Neural cell (in vitro differentiated cells): ENCODE data around the gene CD200R1L. TPM values are rescaled to one million over a fixed set of nuclear protein-coding genes. Genes with fewer than 3 reads are reported as not detected.

Experiments
- H2AFZ ChIP-seq: fragments of 200-600, 300-800 bp; sonication (generic), shearing (Covaris generic); 2 replicates; pipeline ENCODE4 v1.6.0; 2014; ENCODE audit warnings: low read depth, mild to moderate bottlenecking, antibody characterized with exemption, low read length, moderate library complexity
- H3F3A ChIP-seq: fragments of 200-600 bp; shearing (Covaris generic); 2 replicates; pipeline ENCODE4 v1.6.1; 2016; ENCODE audit warnings: mild to moderate bottlenecking, moderate library complexity, mixed read lengths, antibody characterized with exemption, low read length; ENCODE audit not compliant: insufficient read depth, poor library complexity, severe bottlenecking
- H3K27ac ChIP-seq: fragments of 200-600, 300-800 bp; sonication (generic), shearing (Covaris generic); 2 replicates; pipeline ENCODE4 v1.5.1; 2014; ENCODE audit warnings: mild to moderate bottlenecking, low read length, moderate library complexity
- H3K27me3 ChIP-seq: fragments of 300-800, 200-600 bp; sonication (generic), shearing (Covaris generic); 2 replicates; pipeline ENCODE4 v1.6.0; 2014; ENCODE audit warnings: mild to moderate bottlenecking, low read depth, low read length, moderate library complexity; ENCODE audit not compliant: insufficient read depth
- H3K36me3 ChIP-seq: fragments of 300-800, 200-600 bp; sonication (generic), shearing (Covaris generic); 2 replicates; pipeline ENCODE4 v1.5.1; 2014; ENCODE audit warnings: mild to moderate bottlenecking, antibody characterized with exemption, low read length, moderate library complexity; ENCODE audit not compliant: insufficient read depth
- H3K4me2 ChIP-seq: fragments of 300-800, 200-600 bp; sonication (generic), shearing (Covaris generic); 2 replicates; pipeline ENCODE4 v1.6.0; 2014; ENCODE audit warnings: mild to moderate bottlenecking, low read length
- H3K4me3 ChIP-seq: fragments of 300-800, 200-600 bp; sonication (generic), shearing (Covaris generic); 2 replicates; pipeline ENCODE4 v1.5.1; 2014; ENCODE audit warnings: mild to moderate bottlenecking, low read length, moderate library complexity
- H3K79me2 ChIP-seq: fragments of 200-600 bp; shearing (Covaris generic); replicated peaks from 2 replicates; pipeline ENCODE4 v1.6.0; 2014; ENCODE audit warnings: mild to moderate bottlenecking, low read length, moderate library complexity; ENCODE audit not compliant: insufficient read depth
- H3K9ac ChIP-seq: fragments of 300-800, 200-600 bp; sonication (generic), shearing (Covaris generic); 2 replicates; pipeline ENCODE4 v1.6.1; 2016; ENCODE audit warnings: mild to moderate bottlenecking, low read length, mixed read lengths
- H3K9me2 ChIP-seq: fragments of 200-600 bp; shearing (Covaris generic); 2 replicates; pipeline ENCODE4 v1.6.1; 2016; ENCODE audit warnings: mild to moderate bottlenecking, low read length, mixed read lengths; ENCODE audit not compliant: insufficient read depth
- H3K9me3 ChIP-seq: fragments of 200-600, 300-800 bp; sonication (generic), shearing (Covaris generic); 2 replicates; pipeline ENCODE4 v1.6.1; 2016; ENCODE audit warnings: mild to moderate bottlenecking, mixed run types, low read length, moderate library complexity, mixed read lengths
- H4K20me1 ChIP-seq: fragments of 200-600 bp; shearing (Covaris generic); 2 replicates; pipeline ENCODE4 v1.6.1; 2016; ENCODE audit warnings: mild to moderate bottlenecking, mixed run types; ENCODE audit not compliant: insufficient read depth
- EP300 ChIP-seq: fragments of 450-650 bp; conservative IDR thresholded peaks from 2 replicates; pipeline ENCODE4 v1.6.1; 2014; ENCODE audit warnings: antibody characterized with exemption, mild to moderate bottlenecking, moderate library complexity; ENCODE audit not compliant: poor library complexity, severe bottlenecking
- EZH2 ChIP-seq: fragments of 200-600, 300-800 bp; shearing (Covaris generic), sonication (generic); IDR thresholded peaks from 2 replicates; pipeline ENCODE4 v1.6.1; 2014; ENCODE audit warnings: antibody characterized with exemption, low read length, borderline replicate concordance, mild to moderate bottlenecking; ENCODE audit not compliant: insufficient read depth, poor library complexity, severe bottlenecking
- MXI1 ChIP-seq: fragments of 450-650 bp; conservative IDR thresholded peaks from 2 replicates; pipeline ENCODE4 v1.6.1; 2014; ENCODE audit warnings: antibody characterized with exemption, mild to moderate bottlenecking; ENCODE audit not compliant: poor library complexity, severe bottlenecking
- POLR2AphosphoS5 ChIP-seq: IDR thresholded peaks from 2 replicates; pipeline ENCODE4 v1.6.1; 2012
- RAD21 ChIP-seq: fragments of 450-650 bp; conservative IDR thresholded peaks from 2 replicates; pipeline ENCODE4 v1.6.1; 2014; ENCODE audit warnings: antibody characterized with exemption, mild to moderate bottlenecking, moderate library complexity
- SMC3 ChIP-seq: fragments of 450-650 bp; conservative IDR thresholded peaks from 2 replicates; pipeline ENCODE4 v1.6.1; 2014; ENCODE audit warnings: antibody characterized with exemption, mild to moderate bottlenecking, moderate library complexity; ENCODE audit not compliant: poor library complexity
- TAF1 ChIP-seq: IDR thresholded peaks from 2 replicates; pipeline ENCODE4 v1.6.1; 2012; ENCODE audit warnings: low read depth
- polyA plus RNA-seq: library from polyadenylated mRNA; depleted of rRNA; stranded (reverse); fragments of >200 nt; gene quantifications from 2 replicates; pipeline ENCODE4 v1.2.3, GENCODE V29; 2014
- TF ChIP-seq, protein P1 (sequence below): fragments of 450-650 bp; IDR thresholded peaks from 2 replicates; pipeline ENCODE4 v1.5.1; 2014; ENCODE audit warnings: antibody characterized with exemption, mild to moderate bottlenecking, moderate library complexity; ENCODE audit not compliant: poor library complexity, severe bottlenecking
- TF ChIP-seq, protein P2 (sequence below): IDR thresholded peaks from 2 replicates; pipeline ENCODE4 v1.6.1; 2012; ENCODE audit warnings: borderline replicate concordance

The CD200R1L gene
- polyA plus RNA-seq, 1 donor from 2014 or later: not detected

DNA sequence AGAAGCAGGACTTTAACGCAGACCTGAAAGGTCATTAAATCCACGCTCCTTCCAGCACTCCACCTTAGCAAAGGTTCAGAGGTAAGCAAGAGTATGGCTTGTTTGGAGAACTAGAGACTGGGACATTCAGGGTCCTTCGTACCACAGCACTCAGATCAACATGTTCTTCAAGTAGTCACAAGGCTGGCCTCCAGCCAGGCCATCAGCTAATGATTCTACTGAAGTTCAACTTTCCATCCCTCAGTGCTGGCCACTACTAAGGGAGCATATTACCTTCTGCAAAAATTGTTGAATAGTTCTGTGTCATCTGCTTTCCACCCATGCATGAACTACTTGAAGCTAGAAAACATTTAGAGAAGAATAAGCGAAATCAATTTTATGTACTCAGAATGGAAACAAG, 17.6 kb downstream of the CD200R1L start:
- H3K27ac ChIP-seq: no peak overlapping the region
- H3K9ac ChIP-seq: no peak overlapping the region
- H3K36me3 ChIP-seq: no peaks in the 10 kb centered on the region
- no peaks in the 10 kb centered on the region for H3F3A ChIP-seq
- no peak overlapping the region for H3K4me2 ChIP-seq
- no peak overlapping the region for H3K4me3 ChIP-seq
- no peak overlapping the region for H2AFZ ChIP-seq
- H3K9me2 ChIP-seq: no peaks in the 10 kb centered on the region
- no peaks in the 10 kb centered on the region for H3K27me3 ChIP-seq
- H3K9me3 ChIP-seq: no peaks in the 10 kb centered on the region
- no peaks in the 10 kb centered on the region for H4K20me1 ChIP-seq
- H3K79me2 ChIP-seq: no peaks in the 10 kb centered on the region
- TF ChIP-seq MXI1 (no peak), EZH2 (no peak), EP300 (no peak), TAF1 (no peak), RAD21 (no peak), SMC3 (no peak), POLR2AphosphoS5 (no peak)
- TF ChIP-seq, protein P1, sequence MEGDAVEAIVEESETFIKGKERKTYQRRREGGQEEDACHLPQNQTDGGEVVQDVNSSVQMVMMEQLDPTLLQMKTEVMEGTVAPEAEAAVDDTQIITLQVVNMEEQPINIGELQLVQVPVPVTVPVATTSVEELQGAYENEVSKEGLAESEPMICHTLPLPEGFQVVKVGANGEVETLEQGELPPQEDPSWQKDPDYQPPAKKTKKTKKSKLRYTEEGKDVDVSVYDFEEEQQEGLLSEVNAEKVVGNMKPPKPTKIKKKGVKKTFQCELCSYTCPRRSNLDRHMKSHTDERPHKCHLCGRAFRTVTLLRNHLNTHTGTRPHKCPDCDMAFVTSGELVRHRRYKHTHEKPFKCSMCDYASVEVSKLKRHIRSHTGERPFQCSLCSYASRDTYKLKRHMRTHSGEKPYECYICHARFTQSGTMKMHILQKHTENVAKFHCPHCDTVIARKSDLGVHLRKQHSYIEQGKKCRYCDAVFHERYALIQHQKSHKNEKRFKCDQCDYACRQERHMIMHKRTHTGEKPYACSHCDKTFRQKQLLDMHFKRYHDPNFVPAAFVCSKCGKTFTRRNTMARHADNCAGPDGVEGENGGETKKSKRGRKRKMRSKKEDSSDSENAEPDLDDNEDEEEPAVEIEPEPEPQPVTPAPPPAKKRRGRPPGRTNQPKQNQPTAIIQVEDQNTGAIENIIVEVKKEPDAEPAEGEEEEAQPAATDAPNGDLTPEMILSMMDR: no peak
- TF ChIP-seq, protein P2, sequence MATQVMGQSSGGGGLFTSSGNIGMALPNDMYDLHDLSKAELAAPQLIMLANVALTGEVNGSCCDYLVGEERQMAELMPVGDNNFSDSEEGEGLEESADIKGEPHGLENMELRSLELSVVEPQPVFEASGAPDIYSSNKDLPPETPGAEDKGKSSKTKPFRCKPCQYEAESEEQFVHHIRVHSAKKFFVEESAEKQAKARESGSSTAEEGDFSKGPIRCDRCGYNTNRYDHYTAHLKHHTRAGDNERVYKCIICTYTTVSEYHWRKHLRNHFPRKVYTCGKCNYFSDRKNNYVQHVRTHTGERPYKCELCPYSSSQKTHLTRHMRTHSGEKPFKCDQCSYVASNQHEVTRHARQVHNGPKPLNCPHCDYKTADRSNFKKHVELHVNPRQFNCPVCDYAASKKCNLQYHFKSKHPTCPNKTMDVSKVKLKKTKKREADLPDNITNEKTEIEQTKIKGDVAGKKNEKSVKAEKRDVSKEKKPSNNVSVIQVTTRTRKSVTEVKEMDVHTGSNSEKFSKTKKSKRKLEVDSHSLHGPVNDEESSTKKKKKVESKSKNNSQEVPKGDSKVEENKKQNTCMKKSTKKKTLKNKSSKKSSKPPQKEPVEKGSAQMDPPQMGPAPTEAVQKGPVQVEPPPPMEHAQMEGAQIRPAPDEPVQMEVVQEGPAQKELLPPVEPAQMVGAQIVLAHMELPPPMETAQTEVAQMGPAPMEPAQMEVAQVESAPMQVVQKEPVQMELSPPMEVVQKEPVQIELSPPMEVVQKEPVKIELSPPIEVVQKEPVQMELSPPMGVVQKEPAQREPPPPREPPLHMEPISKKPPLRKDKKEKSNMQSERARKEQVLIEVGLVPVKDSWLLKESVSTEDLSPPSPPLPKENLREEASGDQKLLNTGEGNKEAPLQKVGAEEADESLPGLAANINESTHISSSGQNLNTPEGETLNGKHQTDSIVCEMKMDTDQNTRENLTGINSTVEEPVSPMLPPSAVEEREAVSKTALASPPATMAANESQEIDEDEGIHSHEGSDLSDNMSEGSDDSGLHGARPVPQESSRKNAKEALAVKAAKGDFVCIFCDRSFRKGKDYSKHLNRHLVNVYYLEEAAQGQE: no peak

DNA sequence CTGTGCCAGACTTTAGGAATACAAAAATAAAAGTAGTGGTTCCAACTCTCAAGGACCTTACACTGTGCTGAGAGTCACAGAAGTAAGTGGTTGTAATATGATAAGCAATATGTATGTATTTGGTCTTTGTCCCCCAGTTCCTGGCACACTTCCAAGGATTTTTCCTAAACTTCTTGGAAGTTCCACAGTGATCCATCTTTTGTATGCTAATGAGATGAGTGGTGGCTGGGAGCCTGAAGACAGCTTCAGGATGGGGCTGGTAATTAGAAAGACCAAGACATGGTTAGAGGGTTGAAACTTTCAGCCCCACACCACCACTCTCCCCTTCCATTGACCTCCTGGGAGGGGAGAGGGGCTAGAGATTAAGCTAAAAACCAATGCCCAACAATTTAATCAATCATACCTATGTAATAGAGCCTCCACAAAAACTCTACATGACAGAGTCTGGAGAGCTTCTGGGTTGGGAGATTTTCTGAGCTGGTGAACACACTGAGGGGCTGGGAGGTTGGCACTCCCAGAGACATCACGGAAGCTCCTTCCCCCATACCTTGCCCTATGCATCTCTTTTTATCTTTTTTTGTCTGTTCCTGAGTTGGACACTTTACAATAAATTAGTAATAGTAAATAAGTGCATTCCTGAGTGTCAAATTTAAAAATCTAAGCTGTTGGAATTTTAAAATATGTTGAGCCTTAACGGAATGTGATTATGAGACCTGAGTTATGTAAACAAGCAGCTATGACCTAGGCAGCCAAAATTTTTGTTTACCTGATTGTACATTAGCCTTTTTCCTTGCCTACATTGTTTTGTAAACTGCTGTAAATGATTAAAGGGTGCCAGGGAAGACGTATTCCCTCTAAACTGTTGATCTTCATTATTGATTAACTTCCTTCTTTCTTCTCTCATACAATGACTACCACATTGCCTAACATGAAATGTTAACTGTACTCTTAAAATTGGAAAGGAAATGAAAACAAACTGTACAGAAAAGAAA, 24.3 kb downstream of the CD200R1L start:
- H3K79me2 ChIP-seq: no peaks in the 10 kb centered on the region
- H3K27ac ChIP-seq: no peak overlapping the region
- no peak overlapping the region for H3K9ac ChIP-seq
- no peak overlapping the region for H2AFZ ChIP-seq
- no peaks in the 10 kb centered on the region for H3K27me3 ChIP-seq
- H4K20me1 ChIP-seq: no peaks in the 10 kb centered on the region
- H3K36me3 ChIP-seq: no peaks in the 10 kb centered on the region
- H3K9me2 ChIP-seq: no peaks in the 10 kb centered on the region
- TF ChIP-seq, protein P2: no peak
- TF ChIP-seq EP300: no peak
- no peak for TF ChIP-seq RAD21
- no peak for TF ChIP-seq EZH2
- TF ChIP-seq SMC3: no peak
- no peak for TF ChIP-seq MXI1
- TF ChIP-seq TAF1: no peak
- TF ChIP-seq POLR2AphosphoS5: no peak
- TF ChIP-seq, protein P1: no peak
- H3K9me3 ChIP-seq: no peaks in the 10 kb centered on the region
- H3K4me2 ChIP-seq: no peak overlapping the region
- no peaks in the 10 kb centered on the region for H3F3A ChIP-seq
- no peak overlapping the region for H3K4me3 ChIP-seq
